Pancreas (tissue), 10 donors: ENCODE measurements around the gene PI4KB. TPM values are rescaled to one million over a fixed set of nuclear protein-coding genes. Genes with fewer than 3 reads are reported as not detected.
A peak's percentile ranks its signal among the peaks of the same experiment; 100 is the strongest.

Experiments
- ATAC-seq, 4 donors: fragments of 200-7000 bp; cut with Tn5 transposase; one replicate each; pipeline versions ENCODE4 v1.8.0 to v1.9.1; 2020; ENCODE audit warnings: mild to moderate bottlenecking in 4 of 4, moderate library complexity in 4 of 4
- DNase-seq, 6 donors: peaks; one replicate each; pipeline ENCODE4 v3.0.0-alpha.2; 2020
- FAIRE-seq: peaks from 2 replicates; lab custom pipeline; 2012; peaks lifted over from hg19 to GRCh38; lab: Jason Lieb, UNC
- H3K27ac ChIP-seq, 4 donors: fragments of 200-600 bp; sonication (generic); 1 replicate in 3 of 4; 2 replicates in 1 of 4; pipeline versions ENCODE4 v1.5.0 to v1.8.0; 2020
- H3K27me3 ChIP-seq, 4 donors: fragments of 200-600 bp; one replicate each; pipeline ENCODE4 v1.8.0; 2021
- H3K36me3 ChIP-seq, 3 donors: fragments of 200-600 bp; sonication (generic) in 1 of 3; one replicate each; pipeline versions ENCODE4 v1.5.0 to v1.8.0; 2020 to 2021
- H3K4me1 ChIP-seq, 3 donors: fragments of 200-600 bp; one replicate each; pipeline ENCODE4 v1.8.0; 2021
- H3K4me3 ChIP-seq, 4 donors: fragments of 200-600 bp; sonication (generic) in 2 of 4; one replicate each; pipeline versions ENCODE4 v1.5.0 to v1.8.0; 2020 to 2021
- H3K9me3 ChIP-seq, 4 donors: fragments of 200-600 bp; one replicate each; pipeline ENCODE4 v1.8.0; 2021
- CTCF ChIP-seq, 4 donors: fragments of 200-600 bp; sonication (generic) in 3 of 4; IDR thresholded peaks; one replicate each; pipeline versions ENCODE4 v1.5.0 to v1.8.0; 2021; ENCODE audit warnings: antibody characterized with exemption in 4 of 4
- WGBS, 2 donors: extraction: QIAGEN DNeasy Blood & Tissue Kit; methylation state at CpG; one replicate each; pipeline ENCODE4 v1.1.7; 2013; 5-methylcytosine and 5-hydroxymethylcytosine counted together
- intact Hi-C, 3 donors: fragments of 100-400 bp; cut with DNase I; formaldehyde crosslinking; loops; one replicate each; pipeline versions ENCODE4 v1.11.1 to v1.14.2; 2022
- polyA plus RNA-seq, 2 donors: library from polyadenylated mRNA; stranded (reverse); fragments of 200-250 nt; gene quantifications; one replicate each; pipeline ENCODE4 v1.2.3, GENCODE V29; 2013
- total RNA-seq, 6 donors: library from RNA; stranded (reverse); fragmentation: NEBNext Ultra II Directional in 4 of 6; extraction: Animal tissue kit (Norgen Biotek cat#: 25700) in 4 of 6; gene quantifications; one replicate each; pipeline versions ENCODE4 v1.2.1 to v1.2.4, GENCODE V29; 2021 to 2023
- donor health status: healthy with polysubstance abuse.
- donor health status: DM: no; HTN: no; CAD: no; lungs with moderate emphysema.
- donor health status: DM: no; HTN: no; CAD: no.
- donor health status: control.
- donor health status: control.
- donor health status: Bipolar disorder and iron deficiency.
- donor health status: DM: yes; HTN: yes; CAD: no.
- donor health status: DM: no; HTN: no; CAD: no.
- donor health status: DM: no; HTN: no; CAD: no.
- donor health status: DM: yes; HTN: yes; CAD: no.

Gene PI4KB
- total and polyA plus RNA-seq, 8 donors = 20.0 to 44.2 (median 27.7) TPM

- H3K27me3 ChIP-seq = no peaks in the 10 kb centered on the region
- ATAC-seq (no peak), FAIRE-seq (no peak), DNase-seq (peak in 4 of 6 donors; percentile 23 to 52 (median 44))
- no peak overlapping the region for H3K27ac ChIP-seq
- intact Hi-C loops = no loop called here
- no peaks in the 10 kb centered on the region for H3K9me3 ChIP-seq
- H3K36me3 ChIP-seq = peaks cover 0 to 9% (median 0%) of the 10 kb centered on the region in 3 donors
- no peak for TF ChIP-seq CTCF (IDR thresholded peaks at IDR 0.05)
- peaks cover 13 to 21% (median 13%) of the 10 kb centered on the region in 3 donors for H3K4me1 ChIP-seq
- H3K4me3 ChIP-seq = no peak overlapping the region
- WGBS, 2 donors = 66 to 69% methylated on average over 8 of the region's 8 CpGs
These were observed 40.6 kb upstream of the PI4KB start for GRCh38 chr1:151367658-151368392.

- no peaks in the 10 kb centered on the region for H3K9me3 ChIP-seq
- H3K4me3 ChIP-seq = no peak overlapping the region
- H3K27me3 ChIP-seq = no peaks in the 10 kb centered on the region
- ATAC-seq (no peak), DNase-seq (no peak), FAIRE-seq (no peak)
- TF ChIP-seq CTCF (IDR thresholded peaks at IDR 0.05) = no peak
- H3K4me1 ChIP-seq = no peaks in the 10 kb centered on the region
- H3K36me3 ChIP-seq = peaks cover 0 to 9% (median 0%) of the 10 kb centered on the region in 3 donors
- intact Hi-C loops = no loop called here
- no peak overlapping the region for H3K27ac ChIP-seq
- 91 to 93% methylated on average over 4 of the region's 4 CpGs for WGBS, 2 donors
These were observed 37.8 kb upstream of the PI4KB start for GRCh38 chr1:151364996-151365395.

GRCh38 chr1:151362308-151363155, 35.3 kb upstream of the PI4KB start:
- no peak for DNase-seq
- Histone ChIP-seq H3K27me3 (no peaks in the 10 kb centered on the region), H3K9me3 (no peaks in the 10 kb centered on the region), H3K4me1 (no peaks in the 10 kb centered on the region), H3K4me3 (no peak overlapping the region), H3K27ac (no peak overlapping the region), H3K36me3 (peaks cover 0 to 9% (median 0%) of the 10 kb centered on the region in 3 donors)
- 94 to 100% methylated on average over 3 of the region's 3 CpGs for WGBS, 2 donors
- no peak for ATAC-seq
- no peak for TF ChIP-seq CTCF (IDR thresholded peaks at IDR 0.05)
- FAIRE-seq = no peak
- intact Hi-C loops = no loop called here

GRCh38 chr1:151361883-151362282, 34.7 kb upstream of the PI4KB start:
- Histone ChIP-seq H3K4me3 (no peak overlapping the region), H3K27me3 (no peaks in the 10 kb centered on the region), H3K4me1 (no peaks in the 10 kb centered on the region), H3K27ac (no peak overlapping the region), H3K36me3 (peaks cover 0 to 9% (median 0%) of the 10 kb centered on the region in 3 donors), H3K9me3 (no peaks in the 10 kb centered on the region)
- intact Hi-C loops = no loop called here
- no peak for ATAC-seq
- no peak for TF ChIP-seq CTCF (IDR thresholded peaks at IDR 0.05)
- no peak for FAIRE-seq
- no peak for DNase-seq
